GM18520 (cell line): Measurements from ENCODE around the gene HS6ST2.

Experiments used
- ATAC-seq: cut with Tn5 transposase; IDR thresholded peaks from one replicate; pipeline ENCODE4 v1.9.1; 2021; ENCODE audit not compliant: unreplicated experiment

The HS6ST2 gene

GRCh38 chrX:132853040-132853439 is 105.4 kb downstream of the HS6ST2 start:
- no peak for ATAC-seq

GRCh38 chrX:132848296-132848970 is 110.0 kb downstream of the HS6ST2 start:
- no peak for ATAC-seq

- no peak for ATAC-seq
These were observed 115.1 kb downstream of the HS6ST2 start for GRCh38 chrX:132843363-132843762.

- no peak for ATAC-seq
These were observed 115.8 kb downstream of the HS6ST2 start for GRCh38 chrX:132842460-132843238.

- no peak for ATAC-seq
These were observed 120.5 kb downstream of the HS6ST2 start for GRCh38 chrX:132837967-132838366.

GRCh38 chrX:132837126-132837525 is 121.3 kb downstream of the HS6ST2 start:
- ATAC-seq, result no peak

GRCh38 chrX:132836471-132836870 is 122.0 kb downstream of the HS6ST2 start:
- no peak for ATAC-seq

GRCh38 chrX:132834741-132835140 is 123.7 kb downstream of the HS6ST2 start:
- ATAC-seq, result no peak

- ATAC-seq, result no peak
These were observed 124.3 kb downstream of the HS6ST2 start for GRCh38 chrX:132834109-132834508.

- ATAC-seq, result no peak
These were observed 125.1 kb downstream of the HS6ST2 start for GRCh38 chrX:132833373-132833772.

GRCh38 chrX:132831336-132831973 is 127.0 kb downstream of the HS6ST2 start:
- no peak for ATAC-seq

- no peak for ATAC-seq
These were observed 135.8 kb downstream of the HS6ST2 start for GRCh38 chrX:132822634-132823012.

GRCh38 chrX:132821974-132822633 is 136.3 kb downstream of the HS6ST2 start:
- no peak for ATAC-seq

- no peak for ATAC-seq
These were observed 137.8 kb downstream of the HS6ST2 start for GRCh38 chrX:132820675-132821074.

- ATAC-seq, result no peak
These were observed 138.6 kb downstream of the HS6ST2 start for GRCh38 chrX:132819711-132820264.

GRCh38 chrX:132818638-132819037 is 139.8 kb downstream of the HS6ST2 start:
- ATAC-seq, result no peak

GRCh38 chrX:132815643-132816042 is 142.8 kb downstream of the HS6ST2 start:
- no peak for ATAC-seq

GRCh38 chrX:132810964-132811712 is 147.3 kb downstream of the HS6ST2 start:
- no peak for ATAC-seq

GRCh38 chrX:132810488-132810887 is 147.9 kb downstream of the HS6ST2 start:
- no peak for ATAC-seq

GRCh38 chrX:132809581-132809980 is 148.8 kb downstream of the HS6ST2 start:
- ATAC-seq, result no peak
